Calu3 (cell line): ENCODE measurements around the gene ABI2. TPM values are rescaled to one million over a fixed set of nuclear protein-coding genes. Genes with fewer than 3 reads are reported as not detected.

Experiments used
- BruUV-seq: library from RNA; stranded (reverse); fragments of 400-500 nt; replicated peaks from 2 replicates; lab custom pipeline; 2021; lab: Mats Ljungman, UMichigan
- CTCF ChIA-PET: fragments of 300-600 bp; sonication (Branson Sonifier 250); formaldehyde crosslinking; loops from one replicate; lab custom pipeline; 2022; ENCODE audit warnings: antibody characterized with exemption; lab: Charles Lee
- DNase-seq: peaks from one replicate; pipeline ENCODE4 v3.0.0; 2022
- H3K27ac Mint-ChIP-seq: one replicate; pipeline ENCODE4 v1.8.0; 2022; ENCODE audit warnings: mixed read lengths; ENCODE audit not compliant: unreplicated experiment
- H3K27me3 Mint-ChIP-seq: one replicate; pipeline ENCODE4 v1.8.0; 2022; ENCODE audit warnings: mixed read lengths; ENCODE audit not compliant: unreplicated experiment
- H3K36me3 Mint-ChIP-seq: one replicate; pipeline ENCODE4 v1.8.0; 2022; ENCODE audit warnings: mild to moderate bottlenecking, moderate library complexity, mixed read lengths; ENCODE audit not compliant: insufficient read depth, unreplicated experiment
- H3K4me1 Mint-ChIP-seq: one replicate; pipeline ENCODE4 v1.8.0; 2022; ENCODE audit warnings: mild to moderate bottlenecking, low read depth, mixed read lengths; ENCODE audit not compliant: unreplicated experiment
- H3K4me3 Mint-ChIP-seq: one replicate; pipeline ENCODE4 v1.8.0; 2022; ENCODE audit warnings: mild to moderate bottlenecking, low read depth, moderate library complexity, mixed read lengths; ENCODE audit not compliant: unreplicated experiment
- H3K9me3 Mint-ChIP-seq: one replicate; pipeline ENCODE4 v1.8.0; 2022; ENCODE audit warnings: low read depth, mixed read lengths; ENCODE audit not compliant: unreplicated experiment
- intact Hi-C: fragments of 100-400 bp; cut with micrococcal nuclease; formaldehyde crosslinking; loops from one replicate; pipeline ENCODE4 v1.10.0; 2022; ENCODE audit not compliant: unreplicated experiment
- total RNA-seq: library from RNA; stranded (reverse); gene quantifications from 2 replicates; pipeline ENCODE4 v1.2.3, GENCODE V29; 2022
- TF ChIP-seq, protein P1 (sequence below): fragments of 200-600 bp; IDR thresholded peaks from one replicate; pipeline ENCODE4 v1.8.0; 2022; ENCODE audit warnings: antibody characterized with exemption; ENCODE audit not compliant: unreplicated experiment

Gene ABI2
- total RNA-seq, 1 experiment from 2014 or later: 79.6 TPM

DNA sequence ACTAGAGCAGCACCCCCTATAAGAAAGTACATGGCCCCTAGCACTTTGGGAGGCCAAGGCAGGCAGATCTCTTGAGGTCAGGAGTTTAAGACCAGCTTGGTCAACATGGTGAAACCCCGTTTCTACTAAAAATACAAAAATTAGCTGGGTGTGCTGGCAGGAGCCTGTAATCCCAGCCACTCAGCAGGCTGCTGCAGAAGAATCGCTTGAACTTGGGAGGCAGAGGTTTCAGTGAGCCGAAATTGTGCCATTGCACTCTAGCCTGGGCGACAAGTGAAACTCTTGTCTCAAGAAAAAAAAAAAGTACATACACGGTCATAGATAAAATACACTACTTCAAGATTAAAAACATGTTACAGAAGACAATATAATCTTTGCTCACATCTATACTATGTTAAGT is 143.1 kb downstream of the ABI2 start:
- CTCF ChIA-PET: interaction anchor here (0.6 to 1.1 kb wide), 3 partner anchors 203 to 344 kb away, joined by 3 read pairs; no protein-coding TSS in a partner anchor
- Mint-ChIP-seq H3K27ac (no peak overlapping the region), H3K36me3 (peaks cover 60% of the 10 kb centered on the region), H3K4me3 (no peak overlapping the region), H3K9me3 (no peaks in the 10 kb centered on the region), H3K4me1 (peaks cover 24% of the 10 kb centered on the region), H3K27me3 (no peaks in the 10 kb centered on the region)
- BruUV-seq: no TSS peak
- intact Hi-C loops: no loop called here
- DNase-seq: no peak
- TF ChIP-seq, protein P1, sequence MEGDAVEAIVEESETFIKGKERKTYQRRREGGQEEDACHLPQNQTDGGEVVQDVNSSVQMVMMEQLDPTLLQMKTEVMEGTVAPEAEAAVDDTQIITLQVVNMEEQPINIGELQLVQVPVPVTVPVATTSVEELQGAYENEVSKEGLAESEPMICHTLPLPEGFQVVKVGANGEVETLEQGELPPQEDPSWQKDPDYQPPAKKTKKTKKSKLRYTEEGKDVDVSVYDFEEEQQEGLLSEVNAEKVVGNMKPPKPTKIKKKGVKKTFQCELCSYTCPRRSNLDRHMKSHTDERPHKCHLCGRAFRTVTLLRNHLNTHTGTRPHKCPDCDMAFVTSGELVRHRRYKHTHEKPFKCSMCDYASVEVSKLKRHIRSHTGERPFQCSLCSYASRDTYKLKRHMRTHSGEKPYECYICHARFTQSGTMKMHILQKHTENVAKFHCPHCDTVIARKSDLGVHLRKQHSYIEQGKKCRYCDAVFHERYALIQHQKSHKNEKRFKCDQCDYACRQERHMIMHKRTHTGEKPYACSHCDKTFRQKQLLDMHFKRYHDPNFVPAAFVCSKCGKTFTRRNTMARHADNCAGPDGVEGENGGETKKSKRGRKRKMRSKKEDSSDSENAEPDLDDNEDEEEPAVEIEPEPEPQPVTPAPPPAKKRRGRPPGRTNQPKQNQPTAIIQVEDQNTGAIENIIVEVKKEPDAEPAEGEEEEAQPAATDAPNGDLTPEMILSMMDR: no peak

DNA sequence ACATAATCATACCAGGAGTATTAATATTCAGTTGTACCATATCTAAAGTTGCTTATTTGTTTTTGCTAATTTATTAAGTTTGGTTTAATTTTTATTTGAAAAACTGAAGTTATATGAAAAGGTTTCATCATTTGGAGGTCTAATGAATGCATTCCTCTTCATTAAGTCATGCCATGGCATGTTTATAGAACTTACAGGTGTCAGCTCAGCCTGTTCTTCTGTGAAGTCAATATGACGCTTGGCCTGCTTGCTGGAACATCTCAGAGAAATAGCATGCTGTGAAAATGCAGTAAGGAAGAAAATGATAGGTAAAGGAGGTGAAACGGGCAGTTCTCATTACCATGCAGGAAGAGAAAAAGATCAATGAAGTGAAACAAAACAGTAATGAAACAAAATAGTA is 148.7 kb downstream of the ABI2 start:
- no TSS peak for BruUV-seq
- intact Hi-C loops: no loop called here
- DNase-seq: no peak
- H3K27me3 Mint-ChIP-seq: no peaks in the 10 kb centered on the region
- peaks cover 17% of the 10 kb centered on the region for H3K4me1 Mint-ChIP-seq
- TF ChIP-seq, protein P1: no peak
- H3K36me3 Mint-ChIP-seq: peaks cover 34% of the 10 kb centered on the region
- H3K27ac Mint-ChIP-seq: no peak overlapping the region
- CTCF ChIA-PET: interaction anchor here (0.7 kb wide), 1 partner anchor 57 kb away, joined by 3 read pairs; no protein-coding TSS in a partner anchor
- H3K9me3 Mint-ChIP-seq: no peaks in the 10 kb centered on the region
- no peak overlapping the region for H3K4me3 Mint-ChIP-seq

DNA sequence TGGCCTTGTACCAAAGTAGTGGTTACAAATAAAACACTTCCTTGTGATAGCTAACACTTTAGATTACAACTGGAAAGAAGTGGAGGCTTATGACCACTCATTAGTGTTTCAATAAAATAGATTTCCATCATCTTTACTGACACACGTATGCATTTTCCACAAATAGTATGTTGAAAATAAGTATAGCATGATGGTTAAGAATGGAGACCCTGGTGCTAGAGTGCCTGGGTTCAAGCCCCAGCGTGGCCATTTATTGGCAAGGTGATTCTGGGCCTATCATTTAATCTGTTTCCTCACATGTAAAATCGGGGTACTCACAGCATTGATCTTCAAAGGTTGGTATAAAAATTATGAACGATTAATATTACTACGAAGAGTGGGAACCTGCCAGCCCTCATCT is 152.4 kb downstream of the ABI2 start:
- CTCF ChIA-PET: interaction anchor here (1.1 kb wide), 1 partner anchor 334 kb away, joined by 3 read pairs; no protein-coding TSS in a partner anchor
- no TSS peak for BruUV-seq
- Mint-ChIP-seq H3K36me3 (peaks cover 17% of the 10 kb centered on the region), H3K27ac (peak overlapping the region; percentile 28), H3K4me3 (no peak overlapping the region), H3K9me3 (no peaks in the 10 kb centered on the region), H3K4me1 (peaks cover 35% of the 10 kb centered on the region), H3K27me3 (no peaks in the 10 kb centered on the region)
- TF ChIP-seq, protein P1: no peak
- intact Hi-C loops: loop anchor here (5.0 kb wide), 1 partner anchor 97 kb away; no protein-coding TSS in a partner anchor
- no peak for DNase-seq

DNA sequence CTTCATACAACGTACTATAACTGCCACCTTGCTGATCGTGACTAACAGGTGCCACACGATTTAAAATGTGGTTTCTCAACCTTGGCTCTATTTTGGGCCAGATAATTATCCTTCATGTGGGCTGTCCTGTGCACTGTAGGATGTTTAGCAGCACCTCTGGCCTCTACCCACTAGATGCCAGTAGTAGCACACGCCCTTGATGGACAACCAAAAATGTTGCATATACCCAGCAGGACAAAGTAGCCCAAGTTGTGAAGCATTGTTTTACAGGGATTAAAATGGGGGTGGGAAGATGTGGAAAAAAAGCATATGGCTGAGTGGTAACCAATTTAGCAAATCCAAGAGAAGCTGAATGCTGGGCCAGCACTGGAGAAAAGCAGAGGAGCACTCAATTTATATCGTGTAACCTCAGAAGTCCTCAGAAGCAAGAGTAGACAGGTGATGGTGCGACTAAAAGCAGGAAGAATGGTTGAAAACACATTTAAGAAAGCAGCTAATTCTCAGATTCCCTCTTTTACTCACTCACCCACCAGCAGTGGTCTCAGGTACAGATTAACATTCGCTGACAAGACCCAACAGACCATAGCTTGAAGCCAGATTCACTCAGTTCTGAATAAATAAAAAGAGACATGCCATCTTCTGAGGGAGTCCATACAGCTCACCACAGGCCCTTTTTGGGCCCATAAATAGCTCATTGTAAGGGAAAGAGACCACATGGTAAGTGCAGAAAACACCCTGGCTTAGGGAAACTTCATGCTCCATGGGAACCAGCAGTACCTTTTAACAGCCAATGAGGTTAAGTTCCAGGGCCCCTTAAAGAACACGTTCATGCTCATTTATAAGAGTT is 156.3 kb downstream of the ABI2 start:
- H3K36me3 Mint-ChIP-seq: peaks cover 40% of the 10 kb centered on the region
- H3K4me1 Mint-ChIP-seq: peaks cover 19% of the 10 kb centered on the region
- DNase-seq: peak; percentile 35
- no TSS peak for BruUV-seq
- H3K4me3 Mint-ChIP-seq: no peak overlapping the region
- intact Hi-C loops: loop anchor here (1.0 to 5.0 kb wide), 4 partner anchors 49 to 330 kb away; no protein-coding TSS in a partner anchor
- CTCF ChIA-PET: interaction anchor here (0.7 to 1.1 kb wide), 2 partner anchors 59 to 331 kb away, joined by 3 read pairs; no protein-coding TSS in a partner anchor
- TF ChIP-seq, protein P1: peak; percentile 41
- no peaks in the 10 kb centered on the region for H3K9me3 Mint-ChIP-seq
- H3K27ac Mint-ChIP-seq: peak overlapping the region; percentile 46
- no peaks in the 10 kb centered on the region for H3K27me3 Mint-ChIP-seq
